ENCODE data around the gene SMG6. TPM values are rescaled to one million over a fixed set of nuclear protein-coding genes. Genes with fewer than 3 reads are reported as not detected.
A peak's percentile ranks its signal among the peaks of the same experiment; 100 is the strongest.

SMG6 gene
- total RNA-seq, 1 experiment from 2014 or later, result 28.6 TPM

GRCh38 chr17:2172077-2172851 lies 131.3 kb downstream of the SMG6 start:
- Mint-ChIP-seq H3K27ac (peak overlapping the region; percentile 40 to 59 (median 40); a peak in 4 of 7 replicates), H3K27me3 (ENCODE audit: low read depth) (no peaks in the 10 kb centered on the region), H3K9me3 (no peaks in the 10 kb centered on the region), H3K36me3 (ENCODE audit: insufficient read depth in 1 of 3, low read depth in 3 of 3) (peaks cover 2 to 14% (median 6%) of the 10 kb centered on the region in 3 experiments; a peak in 6 of 7 replicates), H3K4me1 (peaks cover 2 to 16% of the 10 kb centered on the region in 2 experiments; a peak in 3 of 4 replicates), H3K4me3 (no peak overlapping the region)
- TF ChIP-seq CTCF (conservative IDR thresholded peaks at IDR 0.05), result no peak
- Histone ChIP-seq H4K5ac (ENCODE audit: insufficient read length, low read depth, low read length) (no peak overlapping the region), H3K18ac (ENCODE audit: insufficient read length, low read depth, low read length) (no peak overlapping the region), H4K91ac (ENCODE audit: insufficient read length, low read depth, low read length) (no peak overlapping the region), H3K56ac (ENCODE audit: insufficient read length, low read depth, low read length) (no peak overlapping the region), H3K9ac (ENCODE audit: extremely low read depth, insufficient read length, low read length) (no peak overlapping the region), H3K79me1 (ENCODE audit: insufficient read depth, low read depth, low read length, poor library complexity, severe bottlenecking) (no peaks in the 10 kb centered on the region), H3K27ac (ENCODE audit: insufficient read length, low read depth, low read length) (no peak overlapping the region), H3K23me2 (ENCODE audit: insufficient read length, low read depth, low read length, poor library complexity, severe bottlenecking) (no peaks in the 10 kb centered on the region), H2BK120ac (ENCODE audit: low read depth, low read length, poor library complexity, severe bottlenecking) (no peak overlapping the region), H3K23ac (ENCODE audit: insufficient read length, low read depth, low read length) (no peak overlapping the region), H3K4me1 (ENCODE audit: insufficient read depth, low read length) (no peaks in the 10 kb centered on the region), H3T11ph (ENCODE audit: low read length) (no peak overlapping the region), H3K14ac (ENCODE audit: insufficient read depth, low read length) (no peak overlapping the region), H2BK15ac (ENCODE audit: low read depth, low read length) (no peak overlapping the region), H3K79me2 (ENCODE audit: insufficient read depth, low read length) (no peaks in the 10 kb centered on the region), H2AK5ac (ENCODE audit: insufficient read length, low read length) (no peak overlapping the region), H2BK5ac (ENCODE audit: insufficient read length, low read length) (no peak overlapping the region), H4K8ac (replicated peaks; ENCODE audit: insufficient read length, low read depth, low read length) (no peak overlapping the region), H2BK12ac (ENCODE audit: insufficient read length, low read depth, low read length) (no peak overlapping the region), H4K20me1 (ENCODE audit: control insufficient read depth, insufficient read depth, insufficient read length) (no peaks in the 10 kb centered on the region), H3K4ac (ENCODE audit: low read depth, low read length) (no peak overlapping the region), H3K9me3 (ENCODE audit: control insufficient read depth, low read depth, low read length) (no peaks in the 10 kb centered on the region), H2BK20ac (ENCODE audit: low read depth, low read length, poor library complexity, severe bottlenecking) (no peak overlapping the region), H3K4me2 (ENCODE audit: insufficient read depth, insufficient read length, low read length) (no peak overlapping the region), H3K27me3 (ENCODE audit: insufficient read depth, low read length) (no peaks in the 10 kb centered on the region), H2AFZ (ENCODE audit: low read length) (no peak overlapping the region)
- no peak for DNase-seq
- no CpG with 5 or more reads among the region's 16 CpGs for WGBS (ENCODE audit: extremely low coverage, insufficient read length, low lambda C conversion rate)
